ENCODE results near the gene VEPH1. TPM values are rescaled to one million over a fixed set of nuclear protein-coding genes. Genes with fewer than 3 reads are reported as not detected.
A peak's percentile ranks its signal among the peaks of the same experiment; 100 is the strongest.

The VEPH1 gene
- total RNA-seq, 1 donor: 152 TPM

DNA sequence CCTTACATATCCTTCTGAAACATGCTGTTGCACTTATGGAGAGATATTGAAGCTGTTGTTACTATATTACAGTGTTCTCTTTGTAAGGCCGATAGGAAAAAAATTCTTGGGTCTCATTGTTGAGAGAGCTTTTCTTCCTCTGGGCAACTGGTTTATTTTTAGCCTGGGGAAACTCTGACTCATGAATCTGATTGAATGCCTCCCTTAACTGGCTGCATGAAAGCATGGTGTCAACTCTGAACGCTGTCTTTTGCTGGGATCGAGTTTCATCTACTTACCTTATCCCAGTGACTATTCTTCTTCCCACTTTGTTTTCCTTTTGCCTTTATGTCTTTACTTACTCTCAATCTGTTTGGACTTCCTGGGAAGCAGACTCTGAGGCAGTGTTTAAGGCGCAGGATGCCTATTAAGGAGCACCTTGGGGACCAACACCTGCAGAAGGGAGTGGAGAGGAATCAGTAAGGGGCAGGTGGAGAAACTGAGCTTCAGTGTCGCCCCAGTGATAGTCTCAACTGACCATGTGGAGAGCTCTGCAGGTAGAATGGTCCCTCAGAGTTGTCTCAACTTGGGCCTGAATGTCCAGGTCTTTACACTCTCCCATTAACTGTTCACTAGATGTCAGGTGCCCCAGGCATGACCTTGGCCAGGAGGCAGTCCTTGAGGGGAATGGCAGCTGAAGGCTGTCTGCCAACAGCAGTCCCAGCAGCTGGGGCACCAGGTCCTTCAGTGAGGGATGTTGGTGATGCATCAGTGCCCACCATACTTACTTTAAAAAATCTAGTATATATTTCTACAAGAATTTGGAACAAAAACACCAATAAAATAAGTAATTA is 254.4 kb downstream of the VEPH1 start:
- H3K4me3 ChIP-seq (ENCODE audit: low read depth, low read length): no peak overlapping the region
- TF ChIP-seq, protein P1, sequence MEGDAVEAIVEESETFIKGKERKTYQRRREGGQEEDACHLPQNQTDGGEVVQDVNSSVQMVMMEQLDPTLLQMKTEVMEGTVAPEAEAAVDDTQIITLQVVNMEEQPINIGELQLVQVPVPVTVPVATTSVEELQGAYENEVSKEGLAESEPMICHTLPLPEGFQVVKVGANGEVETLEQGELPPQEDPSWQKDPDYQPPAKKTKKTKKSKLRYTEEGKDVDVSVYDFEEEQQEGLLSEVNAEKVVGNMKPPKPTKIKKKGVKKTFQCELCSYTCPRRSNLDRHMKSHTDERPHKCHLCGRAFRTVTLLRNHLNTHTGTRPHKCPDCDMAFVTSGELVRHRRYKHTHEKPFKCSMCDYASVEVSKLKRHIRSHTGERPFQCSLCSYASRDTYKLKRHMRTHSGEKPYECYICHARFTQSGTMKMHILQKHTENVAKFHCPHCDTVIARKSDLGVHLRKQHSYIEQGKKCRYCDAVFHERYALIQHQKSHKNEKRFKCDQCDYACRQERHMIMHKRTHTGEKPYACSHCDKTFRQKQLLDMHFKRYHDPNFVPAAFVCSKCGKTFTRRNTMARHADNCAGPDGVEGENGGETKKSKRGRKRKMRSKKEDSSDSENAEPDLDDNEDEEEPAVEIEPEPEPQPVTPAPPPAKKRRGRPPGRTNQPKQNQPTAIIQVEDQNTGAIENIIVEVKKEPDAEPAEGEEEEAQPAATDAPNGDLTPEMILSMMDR (IDR thresholded peaks at IDR 0.05; ENCODE audit: insufficient read depth, low read length): peak; percentile 4

DNA sequence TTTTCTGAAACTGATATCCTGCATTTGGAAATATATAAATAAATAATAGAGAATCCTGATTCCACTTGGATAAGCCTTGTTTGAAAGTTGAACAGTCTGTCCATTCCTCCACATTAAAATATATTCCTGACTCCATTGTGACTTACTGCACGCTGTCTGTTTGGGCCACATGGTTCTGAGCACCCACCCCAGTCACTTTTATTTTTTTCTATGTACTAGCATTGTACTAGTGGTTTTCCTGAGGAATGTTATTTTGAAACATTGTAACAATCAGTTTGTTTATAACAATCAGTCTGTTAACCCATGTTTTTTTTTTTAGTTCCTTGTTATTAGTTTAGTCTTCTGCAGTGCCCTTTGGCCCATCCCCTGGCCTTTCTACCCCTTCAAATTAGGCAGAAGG is 255.8 kb downstream of the VEPH1 start:
- H3K4me3 ChIP-seq (ENCODE audit: low read depth, low read length): no peak overlapping the region
- TF ChIP-seq, protein P1 (IDR thresholded peaks at IDR 0.05; ENCODE audit: insufficient read depth, low read length): no peak
- DNase-seq (ENCODE audit: low read depth): no peak

More for the DNA sequence above, 254.4 kb downstream of the VEPH1 start:
- peak; percentile 94 for DNase-seq (ENCODE audit: low read depth)

DNA sequence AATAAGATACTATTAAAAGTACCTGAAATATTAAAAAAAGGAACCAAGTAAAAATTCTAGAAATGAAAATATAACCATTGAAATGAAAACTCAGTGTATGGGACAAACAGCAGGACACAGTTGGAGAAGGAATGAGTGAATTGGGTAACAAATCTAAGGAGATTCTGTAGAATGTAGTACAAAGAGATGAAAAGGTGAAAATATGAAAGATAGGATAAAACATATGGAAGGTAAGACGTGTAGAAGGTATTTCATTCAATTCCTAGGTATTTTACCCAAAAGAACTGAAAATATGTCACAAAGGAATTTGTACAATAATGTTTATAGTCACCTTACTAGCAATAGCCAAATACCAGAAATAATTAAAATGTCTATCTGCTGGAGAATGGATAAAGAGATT is 260.4 kb downstream of the VEPH1 start:
- TF ChIP-seq, protein P1 (IDR thresholded peaks at IDR 0.05; ENCODE audit: insufficient read depth, low read length): no peak
- H3K4me3 ChIP-seq (ENCODE audit: low read depth, low read length): no peak overlapping the region
- DNase-seq (ENCODE audit: low read depth): no peak

DNA sequence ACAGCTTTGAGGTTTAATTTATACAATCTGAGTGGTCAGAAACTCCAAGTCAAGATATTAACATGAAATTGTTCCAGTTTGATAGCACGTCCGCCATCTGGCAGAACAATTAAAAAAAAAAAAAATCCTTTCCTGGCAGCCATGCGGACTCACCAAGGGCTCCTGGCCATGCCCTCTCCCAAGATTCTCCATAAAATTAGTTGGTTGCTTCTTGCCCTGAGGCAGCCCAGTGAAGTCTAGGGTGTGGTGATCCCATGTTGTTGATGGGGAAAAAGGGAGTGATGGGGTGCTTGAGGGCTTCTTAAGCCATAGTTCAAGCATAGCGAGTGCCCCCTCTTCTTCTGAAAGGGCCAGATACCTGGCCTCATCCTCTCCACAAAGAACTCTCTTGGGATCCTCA is 261.6 kb downstream of the VEPH1 start:
- TF ChIP-seq, protein P1 (IDR thresholded peaks at IDR 0.05; ENCODE audit: insufficient read depth, low read length): no peak
- H3K4me3 ChIP-seq (ENCODE audit: low read depth, low read length): no peak overlapping the region
- DNase-seq (ENCODE audit: low read depth): no peak

DNA sequence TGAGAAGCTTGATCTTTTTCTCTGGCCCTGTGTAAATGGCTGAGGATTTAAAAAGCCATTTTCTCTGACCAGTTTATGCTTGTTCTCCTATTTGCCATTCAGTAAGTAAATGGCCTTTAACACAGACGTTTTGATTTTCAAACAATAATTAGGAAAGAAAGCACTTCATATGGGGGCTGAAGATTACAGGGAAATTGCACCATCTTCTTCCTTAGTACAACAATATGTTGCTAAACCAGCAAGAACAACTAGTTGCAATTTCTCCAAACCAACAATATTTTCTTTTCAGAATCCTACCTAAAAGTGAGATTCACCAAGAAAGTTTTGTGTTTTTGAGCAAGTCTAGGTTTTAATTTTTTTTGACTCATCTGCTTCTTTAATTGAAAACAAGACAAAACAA is 262.8 kb downstream of the VEPH1 start:
- H3K4me3 ChIP-seq (ENCODE audit: low read depth, low read length): no peak overlapping the region
- peak; percentile 56 for DNase-seq (ENCODE audit: low read depth)
- TF ChIP-seq, protein P1 (IDR thresholded peaks at IDR 0.05; ENCODE audit: insufficient read depth, low read length): no peak

DNA sequence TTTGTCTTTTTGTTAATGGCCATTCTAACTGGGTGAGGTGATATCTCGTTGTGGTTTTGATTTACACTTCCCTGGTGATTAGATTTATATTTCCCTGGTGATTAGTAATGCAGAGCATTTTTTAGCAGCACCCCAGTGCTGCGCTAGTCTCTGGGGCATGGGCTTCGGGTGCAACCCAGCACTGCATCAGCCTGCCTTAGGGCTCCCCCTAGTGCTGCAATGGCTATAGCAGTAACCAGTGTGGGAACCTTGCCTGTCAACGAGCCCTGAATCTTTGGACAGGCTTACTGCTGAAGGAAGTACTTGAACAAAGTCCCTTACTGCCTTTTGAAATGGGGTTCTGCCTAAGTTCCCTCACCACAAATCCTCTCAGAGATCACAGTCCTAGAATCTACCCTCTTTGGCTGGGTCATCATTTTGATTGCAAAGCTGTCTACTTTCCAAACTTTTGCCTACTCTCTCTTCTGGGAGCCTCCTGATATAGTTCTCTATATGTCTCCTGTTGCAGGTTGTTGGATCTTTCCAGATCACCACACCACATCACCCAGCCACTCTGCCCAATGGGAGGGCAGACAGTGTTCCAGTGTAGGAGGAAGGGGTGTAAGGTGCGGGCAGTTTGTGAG is 264.0 kb downstream of the VEPH1 start:
- no peak overlapping the region for H3K4me3 ChIP-seq (ENCODE audit: low read depth, low read length)
- TF ChIP-seq, protein P1 (IDR thresholded peaks at IDR 0.05; ENCODE audit: insufficient read depth, low read length): peak; percentile 68
- DNase-seq (ENCODE audit: low read depth): peak; percentile 63
